Endothelial cell of umbilical vein (primary cell): ENCODE data around the gene NUP107. TPM values are rescaled to one million over a fixed set of nuclear protein-coding genes. Genes with fewer than 3 reads are reported as not detected.

Experiments used
- BruUV-seq: library from RNA; stranded (reverse); fragments of 400-500 nt; replicated peaks from 2 replicates; lab custom pipeline; 2021; lab: Mats Ljungman, UMichigan
- CTCF ChIA-PET: fragments of 300-600, 350-600 bp; sonication (Branson Sonifier 250); formaldehyde crosslinking; loops from one replicate; lab custom pipeline; 2021; ENCODE audit warnings: antibody characterized with exemption, inconsistent platforms; lab: Charles Lee
- POLR2A ChIA-PET: fragments of 300-600, 350-600 bp; sonication (Branson Sonifier 250); formaldehyde crosslinking; loops from one replicate; lab custom pipeline; 2021; ENCODE audit warnings: antibody characterized with exemption, inconsistent platforms; lab: Charles Lee
- DNase-seq: peaks from one replicate; pipeline ENCODE4 v3.0.0-alpha.2; 2011; ENCODE audit warnings: low read depth, low spot score
- FAIRE-seq: peaks from 2 replicates; lab custom pipeline; 2011; peaks lifted over from hg19 to GRCh38; lab: Jason Lieb, UNC
- H2AFZ ChIP-seq: 2 replicates; pipeline ENCODE4 v1.6.0; 2012; ENCODE audit warnings: low read depth, low read length, control low read depth, inconsistent platforms
- H3K27ac ChIP-seq: 2 replicates; pipeline ENCODE4 v1.5.1; 2011; ENCODE audit warnings: low read depth, mild to moderate bottlenecking, control low read depth, low read length, moderate library complexity; ENCODE audit not compliant: insufficient read depth
- H3K27me3 ChIP-seq, 2 experiments: 2 replicates each; pipeline versions ENCODE4 v1.6.0 to v1.6.1; 2011; ENCODE audit warnings: low read length in 2 of 2, mixed read lengths in 1 of 2; ENCODE audit not compliant: control insufficient read depth in 2 of 2, insufficient read depth in 2 of 2
- H3K36me3 ChIP-seq, 2 experiments: 2 replicates in 1 of 2; 3 replicates in 1 of 2; pipeline ENCODE4 v1.5.1; 2011; ENCODE audit warnings: low read length in 2 of 2, mild to moderate bottlenecking in 1 of 2, moderate library complexity in 1 of 2; ENCODE audit not compliant: control insufficient read depth in 2 of 2, insufficient read depth in 2 of 2; ENCODE audit errors: extremely low read depth in 1 of 2
- H3K4me1 ChIP-seq: 3 replicates; pipeline ENCODE4 v1.5.1; 2011; ENCODE audit warnings: mild to moderate bottlenecking, low read length; ENCODE audit not compliant: control insufficient read depth, insufficient read depth; ENCODE audit errors: extremely low read depth
- H3K4me2 ChIP-seq: 2 replicates; pipeline ENCODE4 v1.6.1; 2011; ENCODE audit warnings: low read length, control low read depth, mixed read lengths; ENCODE audit not compliant: insufficient read depth
- H3K4me3 ChIP-seq, 3 experiments: fragments of 200-600 bp in 1 of 3; sonication (generic), shearing (Covaris generic) in 1 of 3; replicated peaks in 1 of 3; 2 replicates each; pipeline ENCODE4 v1.5.1; 2011 to 2016; ENCODE audit warnings: control low read depth in 3 of 3, low read length in 3 of 3, mild to moderate bottlenecking in 2 of 3, inconsistent platforms in 1 of 3, low read depth in 1 of 3, moderate library complexity in 1 of 3; ENCODE audit not compliant: insufficient read depth in 1 of 3
- H3K79me2 ChIP-seq: 2 replicates; pipeline ENCODE4 v1.6.0; 2012; ENCODE audit warnings: low read length, inconsistent platforms; ENCODE audit not compliant: control insufficient read depth, insufficient read depth
- H3K9ac ChIP-seq: replicated peaks from 2 replicates; pipeline ENCODE3; 2011; ENCODE audit warnings: low read length, control low read depth; ENCODE audit not compliant: insufficient read depth; ENCODE audit errors: extremely low read depth
- H3K9me1 ChIP-seq: replicated peaks from 3 replicates; pipeline ENCODE4 v1.6.0; 2011; ENCODE audit warnings: mild to moderate bottlenecking, low read length; ENCODE audit not compliant: control insufficient read depth, insufficient read depth; ENCODE audit errors: extremely low read depth
- H3K9me3 ChIP-seq: replicated peaks from 2 replicates; pipeline ENCODE4 v1.5.1; 2012; ENCODE audit warnings: low read length, inconsistent platforms; ENCODE audit not compliant: control insufficient read depth, insufficient read depth
- H4K20me1 ChIP-seq: replicated peaks from 2 replicates; pipeline ENCODE3; 2011; ENCODE audit warnings: mild to moderate bottlenecking, low read length; ENCODE audit not compliant: control insufficient read depth, insufficient read depth; ENCODE audit errors: extremely low read depth
- CTCF ChIP-seq, 2 donors: IDR thresholded peaks; 1 replicate in 1 of 2; 2 replicates in 1 of 2; pipeline ENCODE4 v1.5.1; 2011; ENCODE audit warnings: low read length in 2 of 2, mild to moderate bottlenecking in 2 of 2, moderate library complexity in 2 of 2, control low read depth in 1 of 2, inconsistent platforms in 1 of 2, low read depth in 1 of 2; ENCODE audit not compliant: insufficient read depth in 1 of 2; ENCODE audit errors: extremely low read depth in 1 of 2
- EZH2 ChIP-seq: IDR thresholded peaks from 2 replicates; pipeline ENCODE4 v1.6.1; 2012; ENCODE audit warnings: borderline replicate concordance, low read depth, mild to moderate bottlenecking, moderate library complexity, low read length, inconsistent platforms; ENCODE audit not compliant: severe bottlenecking
- FOS ChIP-seq: IDR thresholded peaks from 2 replicates; pipeline ENCODE4 v1.6.1; 2011; ENCODE audit warnings: mild to moderate bottlenecking, low read length, moderate library complexity, borderline replicate concordance; ENCODE audit not compliant: insufficient read depth
- GATA2 ChIP-seq: IDR thresholded peaks from 2 replicates; pipeline ENCODE4 v1.7.0; 2011; ENCODE audit warnings: low read depth, mild to moderate bottlenecking, moderate library complexity, mixed read lengths, low read length; ENCODE audit not compliant: insufficient read length, insufficient read depth
- JUN ChIP-seq: IDR thresholded peaks from 2 replicates; pipeline ENCODE4 v1.6.1; 2011; ENCODE audit warnings: borderline replicate concordance, low read depth; ENCODE audit not compliant: insufficient read length, insufficient read depth
- MAX ChIP-seq: IDR thresholded peaks from 2 replicates; pipeline ENCODE4 v1.6.1; 2011; ENCODE audit not compliant: insufficient read depth, insufficient read length
- dilution Hi-C: fragments of 300-500 bp; cut with MboI; formaldehyde crosslinking; loops from one replicate; pipeline ENCODE4 v1.15.0; 2019; ENCODE audit warnings: low sequenced_read_pairs; ENCODE audit not compliant: extremely low pct_ligation_motif_present
- intact Hi-C: fragments of 100-400 bp; cut with micrococcal nuclease; formaldehyde crosslinking; loops from one replicate; pipeline ENCODE4 v1.10.0; 2022
- polyA plus RNA-seq, 4 experiments: library from polyadenylated mRNA; depleted of rRNA in 3 of 4; stranded (reverse) in 3 of 4; unstranded in 1 of 4; fragments of >200 nt; gene quantifications; 2 replicates each; pipeline versions ENCODE4 v1.2.1 to v1.2.3, GENCODE V29; 2011 to 2012; ENCODE audit warnings: missing spikeins in 1 of 4
- total RNA-seq: library from RNA; stranded (reverse); gene quantifications from 2 replicates; pipeline ENCODE4 v1.2.3, GENCODE V29; 2021

Gene NUP107
- total and polyA plus RNA-seq, 2 donors (not counting 3 experiments of a cell fraction or from before 2014, with no cell fraction given) = 24.0 to 78.7 TPM

- POLR2A ChIA-PET = no interaction called here
- Histone ChIP-seq H3K4me2 (no peak overlapping the region), H3K4me3 (no peak overlapping the region), H4K20me1 (no peaks in the 10 kb centered on the region), H3K36me3 (no peaks in the 10 kb centered on the region), H3K9me3 (no peaks in the 10 kb centered on the region), H3K4me1 (peaks cover 8% of the 10 kb centered on the region), H2AFZ (no peak overlapping the region), H3K9me1 (no peaks in the 10 kb centered on the region), H3K27me3 (no peaks in the 10 kb centered on the region), H3K27ac (no peak overlapping the region), H3K9ac (no peak overlapping the region), H3K79me2 (no peaks in the 10 kb centered on the region)
- intact Hi-C loops = no loop called here
- no peak for DNase-seq
- no TSS peak for BruUV-seq
- no peak for FAIRE-seq
- TF ChIP-seq JUN = no peak
- no peak for TF ChIP-seq GATA2
- TF ChIP-seq FOS = no peak
- TF ChIP-seq MAX = no peak
- dilution Hi-C loops = no loop called here
- CTCF ChIA-PET = interaction anchor here (1.0 to 1.4 kb wide), 2 partner anchors 14 to 36 kb away, joined by 3 read pairs; partner anchors contain the start of gene MDM2
These were observed 84.6 kb downstream of the NUP107 start for GRCh38 chr12:68771223-68771925.

GRCh38 chr12:68772714-68773113 lies 85.9 kb downstream of the NUP107 start:
- TF ChIP-seq CTCF (IDR thresholded peaks at IDR 0.05; ENCODE audit: extremely low read depth in 1 of 2, insufficient read depth in 1 of 2, low read depth in 1 of 2, low read length in 2 of 2) = no peak
- TF ChIP-seq FOS = no peak
- TF ChIP-seq EZH2 = no peak
- no peak overlapping the region for H3K4me3 ChIP-seq
- BruUV-seq = no TSS peak
- DNase-seq (peak; percentile 53), FAIRE-seq (no peak)
- POLR2A ChIA-PET = no interaction called here
- H2AFZ ChIP-seq = no peak overlapping the region
- CTCF ChIA-PET = interaction anchor here (0.6 to 1.1 kb wide), 3 partner anchors 8 to 31 kb away, joined by 3 to 5 read pairs (median 3); no protein-coding TSS in a partner anchor
- no peaks in the 10 kb centered on the region for H3K36me3 ChIP-seq
- H3K79me2 ChIP-seq = no peaks in the 10 kb centered on the region
- H3K27me3 ChIP-seq = no peaks in the 10 kb centered on the region
- H3K9me3 ChIP-seq = no peaks in the 10 kb centered on the region
- no peaks in the 10 kb centered on the region for H4K20me1 ChIP-seq
- no peak overlapping the region for H3K9ac ChIP-seq
- H3K4me1 ChIP-seq = peaks cover 8% of the 10 kb centered on the region
- no peaks in the 10 kb centered on the region for H3K9me1 ChIP-seq
- intact Hi-C loops (no loop called here), dilution Hi-C loops (no loop called here)
- peak overlapping the region; percentile 33 for H3K4me2 ChIP-seq
- H3K27ac ChIP-seq = no peak overlapping the region
